Body of pancreas (tissue), 4 donors: ENCODE results near the gene ULK3.

Source experiments
- CTCF ChIP-seq, 7 experiments: fragments of 450-650 bp in 4 of 7; fragments of 200-600 bp in 3 of 7; sonication (generic) in 3 of 7; IDR thresholded peaks; one replicate each; pipeline ENCODE4 v1.5.1; 2016 to 2019; ENCODE audit warnings: antibody characterized with exemption in 7 of 7
- POLR2A ChIP-seq, 3 donors: fragments of 450-650 bp; IDR thresholded peaks; one replicate each; pipeline ENCODE4 v1.6.1; 2016; ENCODE audit warnings: antibody characterized with exemption in 3 of 3, mild to moderate bottlenecking in 2 of 3

- TF ChIP-seq CTCF (IDR thresholded peaks at IDR 0.05) (no peak), POLR2A (IDR thresholded peaks at IDR 0.05) (no peak)
Measured at GRCh38 chr15:74808078-74808839, 34.7 kb downstream of the ULK3 start.
